NCI-H345 treated with DMSO at 0.1 percent for 48 hours (cell line): ENCODE measurements around the gene TRAF3.
"Not testable (repeated sequence)": the region's sequence is repeated elsewhere in the genome, so short reads cannot be mapped to it uniquely, and the experiment has no call there.

ENCODE experiments used
- DNase-seq: peaks from one replicate; lab custom pipeline; 2025; ENCODE audit not compliant: unreplicated experiment; lab: John Stamatoyannopoulos, UW

TRAF3 gene

DNA sequence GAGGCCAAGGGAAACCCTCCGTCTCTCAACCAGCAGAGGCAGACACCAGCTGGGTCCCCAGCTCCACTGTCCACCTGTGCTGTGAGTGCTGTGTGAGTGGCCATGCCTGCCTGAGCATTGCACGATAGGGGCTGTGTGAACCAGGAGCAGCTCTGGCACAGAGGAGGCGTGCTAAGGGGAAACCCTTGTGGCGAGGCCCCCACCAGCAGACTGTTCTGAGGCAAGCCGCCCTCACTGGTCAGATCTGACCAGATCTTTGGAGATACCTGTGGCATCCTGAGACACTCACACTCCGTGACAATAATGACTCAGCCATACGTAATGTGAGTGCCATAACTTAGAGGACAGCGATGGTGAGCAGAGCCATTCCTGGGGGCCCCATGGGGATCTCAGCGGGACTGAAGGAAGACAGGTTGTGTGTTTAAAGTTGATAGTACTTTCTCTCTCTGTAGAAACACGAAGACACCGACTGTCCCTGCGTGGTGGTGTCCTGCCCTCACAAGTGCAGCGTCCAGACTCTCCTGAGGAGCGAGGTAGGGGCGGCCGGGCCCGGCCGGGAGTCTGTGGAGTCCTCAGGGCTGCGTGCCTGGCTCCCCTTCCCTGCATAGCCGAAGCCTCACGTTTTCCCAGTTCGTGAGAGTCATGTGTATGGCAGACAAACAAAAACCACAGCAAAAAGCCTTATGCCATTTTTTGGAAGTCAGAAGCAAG is 108.6 kb downstream of the TRAF3 start:
- no peak for DNase-seq

DNA sequence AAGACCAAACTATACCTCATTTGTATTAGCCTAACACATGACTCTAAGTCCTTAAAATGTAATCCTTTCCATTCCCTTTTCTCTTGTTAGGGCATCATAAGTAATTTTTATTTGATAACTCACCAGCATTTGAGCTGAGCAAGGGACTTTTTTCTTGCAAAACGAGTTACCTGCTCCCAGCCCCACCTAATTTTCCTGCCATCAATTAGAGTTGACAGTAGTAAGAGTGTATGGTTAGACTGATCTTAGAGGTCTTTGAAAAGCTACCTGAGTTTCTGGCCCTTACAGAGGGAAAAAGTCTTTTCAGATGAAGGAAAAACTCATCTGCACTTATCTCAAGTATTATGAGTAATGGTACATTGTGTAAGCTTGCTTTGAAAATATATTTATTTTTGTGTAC is 111.5 kb downstream of the TRAF3 start:
- no peak for DNase-seq

DNA sequence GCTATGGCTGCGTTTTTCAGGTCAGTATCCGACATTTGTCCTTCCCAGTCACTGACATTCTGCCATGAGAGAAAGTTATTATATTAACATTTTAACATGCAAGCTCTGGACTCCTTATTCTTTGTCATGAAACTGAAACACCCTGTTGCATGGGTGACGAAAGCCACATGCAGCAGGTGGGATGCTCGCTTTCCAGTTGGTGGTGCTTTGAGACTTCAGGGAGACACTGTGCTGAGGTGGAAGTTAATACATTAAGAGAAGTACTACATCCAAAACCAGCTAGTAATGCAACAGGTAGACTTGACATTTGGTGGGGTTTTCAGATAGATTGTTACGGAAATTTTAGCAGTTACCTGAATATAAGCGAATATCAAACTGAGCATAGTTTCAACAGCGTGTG is 112.4 kb downstream of the TRAF3 start:
- no peak for DNase-seq

DNA sequence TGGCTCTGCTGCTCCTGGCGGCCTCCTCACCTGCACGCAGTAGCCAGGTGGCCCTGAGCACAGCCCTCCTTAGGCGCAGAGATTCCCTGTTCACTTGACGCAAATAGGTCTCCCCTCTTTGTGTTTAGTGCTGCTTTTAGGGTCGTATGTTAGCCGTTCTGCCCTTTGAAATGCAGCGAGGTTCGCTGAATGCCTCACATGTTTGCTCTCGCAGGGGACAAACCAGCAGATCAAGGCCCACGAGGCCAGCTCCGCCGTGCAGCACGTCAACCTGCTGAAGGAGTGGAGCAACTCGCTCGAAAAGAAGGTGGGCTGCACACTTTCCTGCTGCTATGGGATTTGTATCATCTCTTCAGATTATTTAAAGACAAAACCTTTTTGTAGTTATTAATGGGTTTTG is 113.9 kb downstream of the TRAF3 start:
- DNase-seq = no peak

DNA sequence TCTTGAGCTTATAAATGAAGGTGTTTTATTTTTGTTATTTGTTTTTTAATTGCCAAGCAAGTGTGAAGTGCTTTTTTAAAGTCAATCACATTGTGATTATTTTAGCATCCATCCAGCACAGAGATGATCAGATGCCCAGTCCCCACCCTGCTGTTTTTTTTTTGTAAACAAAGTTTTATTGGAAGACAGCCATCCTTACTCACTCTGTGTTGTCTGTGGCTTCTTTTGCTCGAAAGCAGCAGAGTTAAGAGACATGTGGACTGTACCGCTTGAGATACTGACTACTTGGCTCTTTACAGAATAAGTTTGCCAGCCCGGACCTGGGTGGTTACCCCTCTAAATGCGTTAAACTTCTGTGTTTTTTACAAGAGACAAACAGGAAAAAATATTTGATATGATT is 114.3 kb downstream of the TRAF3 start:
- no peak for DNase-seq

DNA sequence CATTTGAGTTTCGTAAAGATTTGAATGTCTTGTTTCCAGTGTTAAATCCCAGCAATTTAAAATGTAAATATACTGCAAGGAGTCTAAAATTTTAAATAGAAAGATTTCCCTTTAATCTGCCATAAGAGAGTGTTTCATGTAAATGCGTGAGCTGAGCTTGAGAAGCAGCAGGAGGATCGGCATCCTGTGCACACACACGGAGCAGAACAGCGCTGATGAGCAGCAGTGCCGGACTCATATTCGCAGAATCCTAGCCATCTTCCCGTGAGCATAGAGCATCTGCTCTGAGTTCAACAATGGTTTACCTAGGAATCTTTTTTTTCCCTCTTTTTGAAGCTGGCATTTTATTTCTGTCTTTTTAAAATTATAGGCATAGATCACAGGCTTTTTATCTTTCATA is 115.4 kb downstream of the TRAF3 start:
- DNase-seq = no peak

DNA sequence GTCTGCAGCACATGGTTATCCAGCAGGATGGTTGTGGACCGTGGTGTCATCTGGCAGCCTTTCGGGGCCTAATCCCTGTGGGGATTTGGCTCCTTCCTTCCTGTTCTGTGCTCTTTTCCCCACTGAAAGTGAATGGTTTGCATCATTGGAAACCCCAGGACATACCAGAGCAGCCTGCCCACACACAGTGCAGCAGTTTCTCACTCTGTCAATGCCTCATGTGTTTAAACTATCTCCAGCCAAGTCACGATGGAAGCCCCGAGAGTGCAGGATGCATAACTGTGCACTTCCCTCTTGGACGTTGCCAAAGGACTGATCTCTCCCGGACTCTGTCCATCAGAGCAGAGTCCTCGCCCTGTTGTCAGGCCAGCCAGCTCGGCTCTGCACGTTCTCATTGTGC is 116.2 kb downstream of the TRAF3 start:
- DNase-seq = no peak

DNA sequence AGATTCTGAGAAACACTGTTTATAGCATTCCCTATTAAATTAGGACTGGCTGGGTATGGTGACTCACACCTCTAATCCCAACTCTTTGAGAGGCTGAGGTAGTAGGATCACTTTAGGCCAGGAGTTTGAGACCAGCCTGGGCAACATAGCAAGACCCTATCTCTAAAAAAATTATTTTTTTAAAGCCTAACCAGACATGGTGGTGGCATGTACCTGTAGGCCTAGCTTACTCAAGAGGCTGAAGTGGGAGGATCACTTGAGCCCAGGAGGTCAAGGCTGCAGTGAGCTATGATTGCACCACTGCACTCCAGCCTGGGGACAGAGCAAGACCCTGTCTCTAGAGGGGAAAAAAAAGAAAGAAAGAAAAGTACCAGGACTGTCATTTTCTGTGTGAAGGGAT is 119.5 kb downstream of the TRAF3 start:
- not testable (repeated sequence) for DNase-seq

DNA sequence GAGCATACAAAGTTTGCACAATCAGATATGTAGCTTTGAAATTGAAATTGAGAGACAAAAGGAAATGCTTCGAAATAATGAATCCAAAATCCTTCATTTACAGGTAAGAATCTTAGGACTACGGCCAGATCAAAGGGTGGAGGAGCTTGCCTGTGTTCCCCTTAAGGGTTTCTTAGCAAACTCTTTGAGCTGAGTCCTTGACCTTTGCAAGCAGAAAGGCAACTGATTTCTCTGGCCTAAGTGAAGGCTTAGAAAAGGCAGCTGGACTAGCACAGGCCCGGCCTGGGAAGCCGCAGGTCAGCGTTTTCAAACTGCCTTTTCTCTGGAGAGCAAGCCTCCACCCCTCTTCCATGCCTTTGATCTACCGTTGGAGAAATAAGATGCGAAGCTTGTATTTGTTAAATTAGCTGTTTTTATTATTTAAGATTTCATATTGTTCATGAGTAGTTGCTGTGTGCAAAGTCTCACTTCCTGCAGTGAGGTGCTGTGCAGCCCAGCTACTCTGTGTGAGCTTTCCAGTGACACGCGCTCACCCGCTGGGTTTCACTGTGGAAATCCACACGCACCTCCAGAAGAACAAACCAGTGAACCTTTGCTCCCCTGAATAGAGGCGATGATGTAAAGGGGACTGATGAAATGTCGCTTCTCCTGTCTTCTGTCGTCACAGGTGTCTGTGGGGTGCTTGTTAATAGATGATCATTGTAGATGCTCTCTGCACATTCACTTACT is 120.2 kb downstream of the TRAF3 start:
- no peak for DNase-seq

DNA sequence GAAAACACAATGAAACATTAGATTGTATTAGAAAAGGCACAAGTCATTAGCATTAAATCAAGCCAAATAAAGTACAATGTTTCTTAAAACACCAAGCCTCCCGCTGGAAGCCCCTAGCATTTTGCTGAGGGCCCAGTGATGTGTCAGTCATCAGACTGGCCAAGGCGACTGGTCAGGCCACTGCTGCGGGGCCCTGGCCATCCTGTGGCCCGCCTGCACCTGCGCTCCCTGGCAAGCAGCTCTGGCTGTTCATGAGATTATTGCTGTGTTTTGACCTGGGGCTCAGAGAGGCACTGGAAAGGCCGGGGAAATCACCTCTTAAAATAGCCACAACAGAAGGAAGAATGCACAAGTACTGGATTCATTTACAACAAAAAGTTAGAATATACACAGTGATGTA is 121.0 kb downstream of the TRAF3 start:
- DNase-seq = no peak

DNA sequence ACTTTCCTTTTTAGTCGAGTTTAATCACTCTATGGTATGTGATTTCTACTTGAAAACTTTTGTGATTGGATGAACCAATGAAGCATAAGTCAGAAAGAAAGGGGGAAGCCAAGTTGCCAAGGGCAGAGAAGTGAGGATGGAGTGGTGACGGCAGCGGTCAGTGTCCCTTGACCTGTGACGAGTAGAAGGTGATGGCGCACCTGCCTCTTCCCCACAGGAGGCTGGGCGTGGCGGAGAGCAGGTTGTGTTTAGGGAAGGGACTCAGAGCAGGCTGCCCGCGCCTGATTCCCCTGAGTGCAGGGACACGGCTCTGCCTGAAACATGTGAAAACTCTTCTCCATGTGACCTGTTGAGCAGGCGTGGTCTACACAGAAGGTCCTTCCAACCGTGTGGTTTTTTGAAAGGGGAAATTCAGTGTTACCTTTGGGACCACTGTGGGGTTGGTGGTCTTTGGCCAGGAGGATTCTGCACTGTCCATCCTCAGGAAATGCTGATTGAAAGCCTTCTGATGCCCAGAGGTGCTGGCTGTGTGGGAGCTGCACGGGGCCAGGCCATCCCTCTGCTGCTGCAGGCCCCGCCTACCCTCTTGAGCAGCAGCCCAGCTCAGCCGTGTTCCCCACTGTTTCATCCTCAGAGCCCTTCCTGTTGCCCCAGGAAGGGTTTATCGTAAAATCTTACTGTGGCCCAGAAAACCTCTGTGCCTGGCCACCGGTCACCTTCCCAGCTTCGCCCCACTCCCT is 121.7 kb downstream of the TRAF3 start:
- DNase-seq = no peak

DNA sequence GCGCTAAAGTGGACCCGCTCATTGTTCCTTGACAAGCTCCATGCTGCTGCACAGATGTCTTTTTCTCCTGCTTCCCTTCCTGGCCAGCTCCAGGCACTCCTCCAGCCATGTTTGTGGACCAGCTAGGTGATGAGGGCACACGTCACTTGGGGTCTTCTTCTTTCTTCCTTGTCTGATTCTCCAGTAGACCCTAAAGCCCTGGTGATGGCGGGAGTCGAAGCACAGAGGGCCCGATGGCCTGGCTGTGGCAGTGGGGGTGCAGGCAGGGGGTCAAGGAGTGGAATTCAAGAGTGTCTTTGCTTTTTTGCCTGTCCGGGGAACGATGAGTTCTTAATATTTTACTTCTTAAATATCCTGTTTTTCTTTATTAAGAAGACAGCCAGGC is 122.3 kb downstream of the TRAF3 start:
- DNase-seq = no peak

DNA sequence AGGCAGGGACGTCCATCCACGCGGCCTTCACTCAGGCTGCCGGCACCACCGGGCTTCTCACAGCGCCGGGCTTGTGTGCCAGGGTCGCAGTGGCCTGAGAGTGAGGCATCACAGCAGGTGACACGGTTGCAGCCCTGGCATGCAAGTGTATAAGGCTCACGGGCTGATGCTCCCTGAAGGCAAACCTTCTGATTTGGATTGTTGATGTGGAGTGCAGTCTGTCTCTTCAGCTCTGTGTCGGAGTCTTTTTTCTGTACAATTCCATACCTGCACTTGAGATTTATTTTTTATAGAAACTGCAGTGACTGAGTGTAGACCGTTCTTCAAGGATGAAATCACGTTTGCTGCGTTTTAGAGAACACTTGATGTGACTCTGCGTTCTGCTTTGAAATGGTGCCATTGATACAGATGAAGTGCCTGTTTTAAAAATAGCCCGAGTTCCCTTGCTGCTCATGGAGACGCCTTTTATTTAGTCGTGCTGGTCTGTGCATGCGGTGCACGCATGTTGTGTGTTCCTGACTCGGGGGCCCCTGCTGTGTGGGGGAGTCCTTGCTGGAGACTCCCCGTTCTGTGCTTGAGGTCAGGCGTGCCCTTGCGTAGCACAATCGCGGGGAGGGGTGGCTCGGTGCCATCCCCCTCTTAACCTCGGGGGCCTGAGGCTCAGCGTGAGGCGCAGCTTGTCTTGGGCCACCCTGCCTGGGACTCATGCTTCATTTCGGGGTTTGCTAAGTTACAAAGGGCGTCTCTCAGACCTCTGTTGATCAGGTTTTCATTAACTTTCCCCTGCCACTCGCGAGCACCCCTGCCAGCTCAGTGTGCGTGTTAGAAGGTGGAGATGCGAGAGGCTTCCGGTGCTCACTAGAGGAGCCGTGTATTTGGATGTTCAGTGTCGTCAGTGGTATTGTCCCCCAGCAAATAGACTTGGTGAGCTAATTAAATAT is 123.7 kb downstream of the TRAF3 start:
- DNase-seq = no peak

DNA sequence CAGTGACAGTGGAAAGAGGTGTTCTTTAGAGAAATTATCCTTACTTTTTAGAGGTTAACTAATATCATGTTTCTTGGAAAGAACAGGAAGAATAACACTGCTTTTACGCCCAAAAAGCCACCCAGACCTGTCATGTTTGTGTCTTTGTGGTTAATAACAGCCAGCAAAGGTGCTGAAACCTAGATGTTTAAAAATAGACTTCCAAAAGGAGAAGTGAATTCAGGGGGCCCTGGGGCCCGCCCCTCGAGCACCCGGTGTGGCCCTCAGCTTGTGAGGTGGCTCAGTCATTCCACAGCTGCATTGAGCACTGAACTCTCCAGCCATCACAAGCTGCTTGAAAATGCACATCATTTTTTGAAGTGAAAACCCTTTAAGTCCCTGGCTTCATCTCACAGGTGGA is 124.4 kb downstream of the TRAF3 start:
- DNase-seq = no peak

DNA sequence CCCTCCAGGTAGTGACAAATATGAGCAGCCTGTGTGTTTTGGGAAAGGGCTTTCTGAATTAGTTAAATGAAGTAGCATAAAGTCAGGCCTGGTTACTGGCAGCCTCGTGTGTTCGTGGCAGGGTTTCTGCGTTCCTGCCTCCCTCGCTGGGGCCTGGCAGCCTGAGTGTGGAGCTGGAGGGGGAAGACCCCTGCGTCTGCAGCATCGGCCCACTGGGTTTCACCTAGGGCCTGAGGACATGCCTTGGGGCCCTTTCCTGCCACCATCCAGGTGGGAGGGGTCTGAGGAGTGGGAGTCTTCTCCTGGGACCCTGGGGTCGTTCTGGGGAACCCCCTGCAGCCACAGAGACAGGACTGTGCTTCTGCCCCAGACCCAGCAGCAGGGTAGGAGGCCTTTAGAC is 124.8 kb downstream of the TRAF3 start:
- DNase-seq = no peak

DNA sequence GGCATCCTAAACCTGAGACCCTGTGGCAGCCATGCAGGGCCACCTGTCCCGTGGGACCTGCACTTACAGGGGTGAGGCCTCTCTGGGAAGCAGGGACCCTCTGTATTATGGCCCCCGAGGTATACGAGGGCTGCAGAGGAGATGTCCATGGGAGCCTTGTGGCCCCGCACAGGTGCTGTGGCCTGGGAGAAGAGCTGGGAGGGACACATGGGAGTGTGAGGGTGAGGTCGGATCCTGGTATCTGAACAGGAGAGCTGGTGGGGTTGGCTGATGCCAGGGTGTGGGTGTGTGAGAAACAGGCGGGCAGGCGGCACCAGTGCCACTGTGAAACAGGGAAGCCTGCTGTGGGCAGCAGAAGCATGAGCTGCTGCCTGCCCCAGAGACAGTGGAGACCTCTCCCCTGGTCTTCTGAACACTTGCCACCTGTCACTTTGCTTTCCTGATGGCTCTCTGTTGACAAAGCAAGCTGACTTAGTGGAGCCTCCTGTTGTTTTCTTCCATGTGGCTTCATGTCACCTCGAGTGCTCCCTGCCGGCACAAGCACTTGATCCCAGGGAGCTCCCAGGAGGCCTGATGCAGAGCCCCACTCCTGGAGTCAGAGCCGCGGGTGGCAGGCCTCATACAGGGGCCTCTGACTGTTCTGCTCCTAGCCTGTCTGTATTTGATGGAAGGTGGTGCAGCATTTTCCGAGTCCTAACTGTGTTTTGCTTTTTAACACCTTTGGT is 125.4 kb downstream of the TRAF3 start:
- DNase-seq = peak; percentile 67

DNA sequence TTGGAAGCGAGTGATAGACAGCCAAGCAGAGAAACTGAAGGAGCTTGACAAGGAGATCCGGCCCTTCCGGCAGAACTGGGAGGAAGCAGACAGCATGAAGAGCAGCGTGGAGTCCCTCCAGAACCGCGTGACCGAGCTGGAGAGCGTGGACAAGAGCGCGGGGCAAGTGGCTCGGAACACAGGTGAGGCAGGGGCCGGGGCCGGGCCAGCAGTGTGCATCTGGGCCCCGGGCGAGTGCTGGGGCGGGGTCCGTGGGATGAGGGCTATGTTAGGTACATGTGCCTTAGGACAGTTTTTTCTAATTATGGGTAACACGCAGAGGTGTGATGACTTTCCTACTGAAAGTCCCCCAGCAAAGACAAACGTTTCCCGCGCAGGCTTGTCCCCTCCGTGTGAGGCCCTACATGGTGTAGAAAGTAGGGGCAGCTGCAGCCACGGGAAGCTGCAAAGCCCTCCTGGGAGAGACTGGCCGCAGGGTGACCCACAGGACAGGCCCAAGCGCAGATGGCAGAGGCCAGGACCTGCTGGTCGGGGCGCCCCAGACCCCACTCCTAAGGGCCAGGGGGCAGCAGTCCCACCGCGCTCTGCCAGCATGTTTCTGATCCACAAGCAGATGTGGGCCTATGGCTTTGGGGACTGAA is 126.1 kb downstream of the TRAF3 start:
- DNase-seq = no peak

DNA sequence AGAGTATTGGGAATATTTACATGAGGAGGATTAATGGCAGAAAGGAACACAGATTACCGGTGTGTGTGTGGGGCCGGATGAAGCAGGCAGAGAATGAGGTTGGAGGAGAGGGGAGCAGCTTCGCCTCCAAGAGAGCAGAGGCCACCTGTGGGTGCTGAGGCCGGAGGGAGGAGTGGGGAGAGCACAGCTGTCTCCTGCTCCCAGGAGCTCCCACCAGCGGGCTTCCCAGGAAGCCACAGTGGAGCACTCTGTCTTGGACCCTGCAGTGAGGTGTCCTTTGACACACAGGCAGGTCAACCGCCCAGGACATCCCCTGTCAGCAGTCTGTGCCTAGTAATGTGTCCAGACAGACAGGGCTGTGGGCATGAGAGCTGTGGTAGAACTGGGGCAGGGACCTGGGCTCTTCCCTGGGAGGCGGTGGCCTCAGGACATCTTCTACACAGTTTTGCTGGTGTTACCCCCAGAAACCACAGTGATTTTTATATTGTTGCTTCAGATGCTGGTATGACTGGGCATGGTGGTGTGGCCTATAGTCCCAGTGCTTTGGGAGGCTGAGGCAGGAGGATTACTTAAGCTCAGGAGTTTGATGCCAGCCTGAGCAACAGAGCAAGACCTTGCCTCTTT is 126.8 kb downstream of the TRAF3 start:
- no peak for DNase-seq
